Smooth muscle cell (in vitro differentiated cells): Measurements from ENCODE around the gene POLR2L. TPM values are rescaled to one million over a fixed set of nuclear protein-coding genes. Genes with fewer than 3 reads are reported as not detected.

Source experiments
- DNase-seq: peaks from one replicate; lab custom pipeline; 2025; ENCODE audit not compliant: unreplicated experiment; lab: John Stamatoyannopoulos, UW
- H2AFZ ChIP-seq: fragments of 200-600 bp; sonication (generic); 2 replicates; pipeline ENCODE4 v1.6.0; 2016; ENCODE audit warnings: antibody characterized with exemption, low read depth, mild to moderate bottlenecking
- H3F3A ChIP-seq: fragments of 200-600 bp; sonication (generic); 2 replicates; pipeline ENCODE4 v1.6.0; 2017; ENCODE audit warnings: antibody characterized with exemption, low read depth
- H3K27ac ChIP-seq: fragments of 200-600 bp; sonication (generic); 2 replicates; pipeline ENCODE4 v1.5.1; 2016; ENCODE audit warnings: low read depth, mild to moderate bottlenecking
- H3K27me3 ChIP-seq: fragments of 200-600 bp; sonication (generic); 2 replicates; pipeline ENCODE4 v1.6.1; 2016; ENCODE audit warnings: low read depth, mild to moderate bottlenecking
- H3K36me3 ChIP-seq: fragments of 200-600 bp; sonication (generic); 2 replicates; pipeline ENCODE4 v1.5.1; 2016; ENCODE audit warnings: low read depth
- H3K4me1 ChIP-seq: fragments of 200-600 bp; sonication (generic); 2 replicates; pipeline ENCODE4 v1.5.1; 2016; ENCODE audit warnings: low read depth
- H3K4me2 ChIP-seq: fragments of 200-600 bp; sonication (generic); 2 replicates; pipeline ENCODE4 v1.6.0; 2016; ENCODE audit warnings: mild to moderate bottlenecking
- H3K4me3 ChIP-seq: fragments of 200-600 bp; sonication (generic); 2 replicates; pipeline ENCODE4 v1.5.1; 2016; ENCODE audit warnings: mild to moderate bottlenecking
- H3K79me2 ChIP-seq: fragments of 200-600 bp; sonication (generic); 2 replicates; pipeline ENCODE4 v1.6.0; 2016; ENCODE audit warnings: low read depth, mild to moderate bottlenecking
- H3K9ac ChIP-seq: fragments of 200-600 bp; sonication (generic); 2 replicates; pipeline ENCODE4 v1.6.0; 2016; ENCODE audit warnings: low read depth
- H3K9me3 ChIP-seq: fragments of 200-600 bp; sonication (generic); replicated peaks from 2 replicates; pipeline ENCODE4 v1.5.1; 2016; ENCODE audit warnings: low read depth
- H4K20me1 ChIP-seq: fragments of 200-600 bp; sonication (generic); 2 replicates; pipeline ENCODE4 v1.6.0; 2016; ENCODE audit warnings: low read depth
- CTCF ChIP-seq: fragments of 200-600 bp; sonication (generic); IDR thresholded peaks from 2 replicates; pipeline ENCODE4 v1.5.1; 2017; ENCODE audit warnings: borderline replicate concordance, mild to moderate bottlenecking, antibody characterized with exemption; ENCODE audit not compliant: insufficient read depth, poor library complexity, severe bottlenecking
- WGBS: methylation state at CpG from one replicate; pipeline ENCODE4 v1.1.7; 2016; ENCODE audit warnings: low lambda C conversion rate; 5-methylcytosine and 5-hydroxymethylcytosine counted together
- polyA plus RNA-seq: library from polyadenylated mRNA; unstranded; fragments of >200 nt; fragmentation: Nextera tagmentation; extraction: Ambion mirVana; gene quantifications from 2 replicates; pipeline ENCODE4 v1.2.1, GENCODE V29; 2016
- total RNA-seq: library from RNA; depleted of rRNA; stranded (reverse); fragments of >200 nt; gene quantifications from 2 replicates; pipeline ENCODE4 v1.2.3, GENCODE V29; 2014

Gene POLR2L
- total and polyA plus RNA-seq, 2 experiments from 2014 or later = 51.4 to 380 TPM

- Histone ChIP-seq H3K79me2 (no peaks in the 10 kb centered on the region), H3K4me2 (peak overlapping the region; percentile 98), H3K9ac (peak overlapping the region; percentile 84), H3K4me1 (peaks cover 16% of the 10 kb centered on the region), H3K27ac (peak overlapping the region; percentile 83), H2AFZ (no peak overlapping the region), H3K27me3 (no peaks in the 10 kb centered on the region), H4K20me1 (peaks cover 18% of the 10 kb centered on the region), H3F3A (peaks cover 4% of the 10 kb centered on the region), H3K9me3 (no peaks in the 10 kb centered on the region), H3K36me3 (no peaks in the 10 kb centered on the region), H3K4me3 (peak overlapping the region; percentile 70)
- peak; percentile 79 for DNase-seq
- TF ChIP-seq CTCF = no peak
- under 1% methylated on average over 46 of the region's 57 CpGs for WGBS
Measured at GRCh38 chr11:797296-798092, 44.8 kb downstream of the POLR2L start.

- Histone ChIP-seq H3K27ac (peak overlapping the region; percentile 83), H3K9me3 (no peaks in the 10 kb centered on the region), H3K79me2 (no peaks in the 10 kb centered on the region), H3F3A (peaks cover 4% of the 10 kb centered on the region), H3K36me3 (no peaks in the 10 kb centered on the region), H2AFZ (no peak overlapping the region), H3K27me3 (no peaks in the 10 kb centered on the region), H4K20me1 (peaks cover 18% of the 10 kb centered on the region), H3K4me3 (peak overlapping the region; percentile 70), H3K4me2 (peak overlapping the region; percentile 98), H3K4me1 (peaks cover 16% of the 10 kb centered on the region), H3K9ac (peak overlapping the region; percentile 84)
- TF ChIP-seq CTCF = no peak
- WGBS = 54% methylated on average over 18 of the region's 18 CpGs
- no peak for DNase-seq
Measured at GRCh38 chr11:796565-797295, 45.6 kb downstream of the POLR2L start.

- H3F3A ChIP-seq = peaks cover 9% of the 10 kb centered on the region
- peak overlapping the region; percentile 70 for H3K4me3 ChIP-seq
- no peaks in the 10 kb centered on the region for H3K27me3 ChIP-seq
- peak overlapping the region; percentile 98 for H3K4me2 ChIP-seq
- peaks cover 16% of the 10 kb centered on the region for H3K4me1 ChIP-seq
- peak; percentile 72 for DNase-seq
- H3K36me3 ChIP-seq = no peaks in the 10 kb centered on the region
- H3K79me2 ChIP-seq = no peaks in the 10 kb centered on the region
- no peak for TF ChIP-seq CTCF
- WGBS = 43% methylated on average over 26 of the region's 26 CpGs
- no peak overlapping the region for H2AFZ ChIP-seq
- no peaks in the 10 kb centered on the region for H3K9me3 ChIP-seq
- peaks cover 18% of the 10 kb centered on the region for H4K20me1 ChIP-seq
- peak overlapping the region; percentile 84 for H3K9ac ChIP-seq
- H3K27ac ChIP-seq = peak overlapping the region; percentile 83
Measured at GRCh38 chr11:795634-796564, 46.4 kb downstream of the POLR2L start.
